PC-3 (cell line): ENCODE data around the gene HDAC4. TPM values are rescaled to one million over a fixed set of nuclear protein-coding genes. Genes with fewer than 3 reads are reported as not detected.

ENCODE experiments used
- ATAC-seq: fragments of 200-7000 bp; cut with Tn5 transposase; 2 replicates; pipeline ENCODE4 v1.9.1; 2020; ENCODE audit warnings: mild to moderate bottlenecking, moderate library complexity
- BruUV-seq: library from RNA; stranded (reverse); fragments of 400-500 nt; replicated peaks from 2 replicates; lab custom pipeline; 2021; lab: Mats Ljungman, UMichigan
- CTCF ChIA-PET: fragments of 300-600 bp; sonication (Branson Sonifier 250); formaldehyde crosslinking; loops from one replicate; lab custom pipeline; 2022; ENCODE audit warnings: antibody characterized with exemption; lab: Charles Lee
- POLR2A ChIA-PET: fragments of 300-600 bp; sonication (Branson Sonifier 250); formaldehyde crosslinking; loops from one replicate; lab custom pipeline; 2022; ENCODE audit warnings: antibody characterized with exemption; ENCODE audit not compliant: unreplicated experiment; lab: Charles Lee
- DNase-seq: peaks from one replicate; pipeline ENCODE4 v3.0.0-alpha.2; 2015
- H2AFZ ChIP-seq: fragments of 300-600 bp; sonication (generic); 2 replicates; pipeline ENCODE4 v1.6.0; 2016; ENCODE audit warnings: antibody characterized with exemption, low read length
- H3F3A ChIP-seq: fragments of 300-600 bp; sonication (generic); one replicate; pipeline ENCODE4 v1.6.0; 2017; ENCODE audit warnings: antibody characterized with exemption, low read length, control low read depth, mild to moderate bottlenecking; ENCODE audit not compliant: unreplicated experiment
- H3K27ac ChIP-seq: fragments of 300-600 bp; sonication (generic); 2 replicates; pipeline ENCODE4 v1.5.1; 2016; ENCODE audit warnings: mild to moderate bottlenecking, low read length
- H3K27me3 ChIP-seq: fragments of 300-600 bp; sonication (generic); 2 replicates; pipeline ENCODE4 v1.6.1; 2016; ENCODE audit warnings: low read length, mixed read lengths
- H3K36me3 ChIP-seq: fragments of 300-600 bp; sonication (generic); 2 replicates; pipeline ENCODE4 v1.6.1; 2016; ENCODE audit warnings: low read depth, mixed run types, low read length, mixed read lengths
- H3K4me1 ChIP-seq: fragments of 300-600 bp; sonication (generic); 2 replicates; pipeline ENCODE4 v1.5.1; 2016; ENCODE audit warnings: low read length; ENCODE audit not compliant: insufficient read depth
- H3K4me2 ChIP-seq: fragments of 300-600 bp; sonication (generic); 2 replicates; pipeline ENCODE4 v1.6.0; 2016; ENCODE audit warnings: low read length
- H3K4me3 ChIP-seq: fragments of 300-600 bp; sonication (generic); 2 replicates; pipeline ENCODE4 v1.5.1; 2016; ENCODE audit warnings: mild to moderate bottlenecking, low read length, mixed read lengths
- H3K79me2 ChIP-seq: fragments of 300-600 bp; sonication (generic); 2 replicates; pipeline ENCODE4 v1.6.1; 2017; ENCODE audit warnings: low read length, mixed read lengths
- H3K9ac ChIP-seq: fragments of 300-600 bp; sonication (generic); 2 replicates; pipeline ENCODE4 v1.6.0; 2016; ENCODE audit warnings: mild to moderate bottlenecking, low read length
- H3K9me2 ChIP-seq: fragments of 300-600 bp; sonication (generic); replicated peaks from 2 replicates; pipeline ENCODE4 v1.6.1; 2016; ENCODE audit warnings: mixed run types, low read length, mixed read lengths
- H3K9me3 ChIP-seq: fragments of 300-600 bp; sonication (generic); 2 replicates; pipeline ENCODE4 v1.6.1; 2016; ENCODE audit warnings: low read length, mixed read lengths
- H4K20me1 ChIP-seq: fragments of 300-600 bp; sonication (generic); 2 replicates; pipeline ENCODE4 v1.6.1; 2016; ENCODE audit warnings: low read length, mixed read lengths
- CTCF ChIP-seq: fragments of 300-600 bp; sonication (generic); conservative IDR thresholded peaks from 2 replicates; pipeline ENCODE4 v1.5.1; 2017; ENCODE audit warnings: antibody characterized with exemption, low read depth, mild to moderate bottlenecking, low read length
- EZH2 ChIP-seq: fragments of 300-600 bp; sonication (generic); IDR thresholded peaks from one replicate; pipeline ENCODE4 v1.6.1; 2017; ENCODE audit warnings: antibody characterized with exemption, mild to moderate bottlenecking, low read length; ENCODE audit not compliant: unreplicated experiment
- EZH2phosphoT487 ChIP-seq: fragments of 300-600 bp; sonication (generic); IDR thresholded peaks from 2 replicates; pipeline ENCODE4 v1.6.1; 2018; ENCODE audit warnings: mild to moderate bottlenecking, antibody characterized with exemption, low read length, borderline replicate concordance
- intact Hi-C: fragments of 100-400 bp; cut with micrococcal nuclease; formaldehyde crosslinking; loops from 2 replicates; pipeline ENCODE4 v1.9.0; 2023
- total RNA-seq: library from RNA; depleted of rRNA; stranded (reverse); fragments of >200 nt; gene quantifications from 2 replicates; pipeline ENCODE4 v1.2.3, GENCODE V29; 2014

HDAC4 gene
- total RNA-seq, 1 experiment from 2014 or later, result 8.5 TPM

DNA sequence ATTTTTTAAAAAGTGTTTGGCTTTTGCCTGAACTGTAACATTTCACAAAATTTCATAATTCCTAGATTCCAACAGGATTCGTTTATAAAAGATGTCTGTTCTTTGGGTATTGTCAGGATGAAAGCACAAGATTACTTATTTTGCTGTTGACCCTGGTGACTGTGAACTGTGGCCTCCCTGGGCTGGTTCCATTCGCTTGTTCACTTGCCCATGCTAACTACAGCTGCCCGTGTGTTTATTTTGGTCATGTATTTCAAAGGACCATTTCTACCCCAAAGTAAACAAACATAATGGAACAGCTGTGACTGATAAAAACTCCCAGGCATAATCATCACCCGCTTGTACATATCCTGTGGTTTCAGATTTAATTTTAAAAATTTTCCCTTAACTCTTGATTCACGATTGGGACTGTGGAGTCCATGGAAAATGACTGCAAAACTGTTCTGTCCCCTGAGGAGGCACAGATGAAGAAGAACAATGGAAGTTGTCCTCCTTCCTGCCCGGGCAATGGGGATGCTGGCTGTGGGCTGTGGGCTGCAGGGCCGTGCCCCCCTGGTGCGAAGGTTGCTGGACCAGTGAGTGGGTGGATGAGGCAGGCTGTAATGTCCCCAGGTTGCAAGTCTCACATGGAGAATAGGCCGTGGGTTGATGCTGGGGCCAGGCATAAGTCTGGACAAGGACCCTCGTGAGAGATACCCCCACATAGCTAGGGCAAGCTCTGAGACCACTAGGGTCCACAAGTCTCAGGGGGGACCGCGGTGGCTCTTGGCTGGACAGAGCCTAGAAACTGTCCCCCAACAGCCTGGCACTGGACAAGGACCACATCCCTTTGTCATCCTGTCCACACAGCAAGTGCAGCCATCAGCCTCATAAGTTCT, 28.9 kb upstream of the HDAC4 start:
- H3K4me2 ChIP-seq, result no peak overlapping the region
- no peaks in the 10 kb centered on the region for H3K79me2 ChIP-seq
- intact Hi-C loops, result no loop called here
- H3K27me3 ChIP-seq, result peaks cover 25% of the 10 kb centered on the region
- POLR2A ChIA-PET, result no interaction called here
- no peak overlapping the region for H3K27ac ChIP-seq
- no peak overlapping the region for H3K4me3 ChIP-seq
- DNase-seq (no peak), ATAC-seq (no peak)
- H3K9me3 ChIP-seq, result no peaks in the 10 kb centered on the region
- H3K36me3 ChIP-seq, result no peaks in the 10 kb centered on the region
- no peaks in the 10 kb centered on the region for H3K9me2 ChIP-seq
- BruUV-seq, result no TSS peak
- peaks cover 18% of the 10 kb centered on the region for H3K4me1 ChIP-seq
- no peaks in the 10 kb centered on the region for H4K20me1 ChIP-seq
- H3F3A ChIP-seq, result no peaks in the 10 kb centered on the region
- H3K9ac ChIP-seq, result no peak overlapping the region
- CTCF ChIA-PET, result no interaction called here
- H2AFZ ChIP-seq, result no peak overlapping the region
- TF ChIP-seq EZH2, result no peak
- TF ChIP-seq EZH2phosphoT487, result no peak
- no peak for TF ChIP-seq CTCF

- Histone ChIP-seq H3K4me3 (no peak overlapping the region), H3F3A (no peaks in the 10 kb centered on the region), H3K27ac (no peak overlapping the region), H3K27me3 (peaks cover 32% of the 10 kb centered on the region), H3K4me1 (no peaks in the 10 kb centered on the region), H3K9me3 (no peaks in the 10 kb centered on the region), H4K20me1 (no peaks in the 10 kb centered on the region), H3K4me2 (no peak overlapping the region), H2AFZ (no peak overlapping the region), H3K36me3 (no peaks in the 10 kb centered on the region), H3K9ac (no peak overlapping the region), H3K9me2 (no peaks in the 10 kb centered on the region), H3K79me2 (no peaks in the 10 kb centered on the region)
- BruUV-seq, result no TSS peak
- DNase-seq (no peak), ATAC-seq (no peak)
- no peak for TF ChIP-seq CTCF
- TF ChIP-seq EZH2, result no peak
- no peak for TF ChIP-seq EZH2phosphoT487
- ChIA-PET POLR2A (no interaction called here), CTCF (no interaction called here)
- intact Hi-C loops, result no loop called here
These were observed 24.8 kb upstream of the HDAC4 start for GRCh38 chr2:239425631-239426030.

DNA sequence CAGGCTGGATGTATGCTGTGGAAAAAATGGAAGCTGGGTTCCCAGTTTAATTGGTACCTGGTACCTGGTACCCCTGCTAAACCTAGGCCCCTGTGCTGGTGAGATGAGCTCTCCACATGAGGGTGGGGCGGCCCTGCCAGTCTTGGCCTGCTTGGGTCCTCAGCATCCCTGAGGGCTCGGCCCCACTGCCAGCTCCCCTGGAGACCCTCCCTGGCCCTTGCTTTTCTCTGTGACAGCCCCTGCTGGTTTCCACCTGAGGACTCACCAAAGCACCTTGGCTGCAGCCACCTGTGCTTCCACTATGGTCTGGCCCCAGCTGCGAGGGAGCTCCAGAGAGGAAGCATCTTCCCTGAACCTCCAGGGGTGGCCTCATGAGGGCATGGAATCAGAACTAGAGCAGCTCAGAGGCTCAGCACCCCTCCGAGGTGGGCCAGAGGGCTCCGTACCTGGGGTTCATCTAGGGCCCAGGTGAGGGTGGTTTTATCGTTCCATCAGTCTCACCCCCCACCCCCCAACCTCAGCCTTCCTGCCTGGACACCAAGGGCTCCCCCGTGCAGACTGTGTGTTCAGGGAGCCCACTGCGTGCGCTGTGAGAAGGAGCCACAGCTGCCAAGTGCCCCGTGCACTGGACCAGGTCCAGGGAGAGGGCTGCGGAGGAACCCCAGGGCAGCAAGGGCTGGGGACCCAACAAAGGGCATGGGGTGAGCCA, 23.7 kb upstream of the HDAC4 start:
- H3K36me3 ChIP-seq, result no peaks in the 10 kb centered on the region
- ATAC-seq, result no peak
- intact Hi-C loops, result no loop called here
- H3K4me3 ChIP-seq, result no peak overlapping the region
- H3K4me2 ChIP-seq, result no peak overlapping the region
- H3K79me2 ChIP-seq, result no peaks in the 10 kb centered on the region
- no peak overlapping the region for H3K9ac ChIP-seq
- H3K4me1 ChIP-seq, result no peaks in the 10 kb centered on the region
- POLR2A ChIA-PET, result no interaction called here
- TF ChIP-seq CTCF (no peak), EZH2 (no peak), EZH2phosphoT487 (no peak)
- BruUV-seq, result no TSS peak
- H3F3A ChIP-seq, result no peaks in the 10 kb centered on the region
- H3K9me2 ChIP-seq, result no peaks in the 10 kb centered on the region
- H3K9me3 ChIP-seq, result no peaks in the 10 kb centered on the region
- CTCF ChIA-PET, result no interaction called here
- DNase-seq, result no peak
- no peaks in the 10 kb centered on the region for H4K20me1 ChIP-seq
- H3K27me3 ChIP-seq, result peaks cover 42% of the 10 kb centered on the region
- H2AFZ ChIP-seq, result no peak overlapping the region
- no peak overlapping the region for H3K27ac ChIP-seq
